Measurements from ENCODE around the gene DLG2. TPM values are rescaled to one million over a fixed set of nuclear protein-coding genes. Genes with fewer than 3 reads are reported as not detected.

Gene DLG2
- total and polyA plus RNA-seq, 2 of the 8 experiments (the other 6 are each of a cell fraction or from before 2014, with no cell fraction given) = 1.7 to 14.3 TPM

GRCh38 chr11:84215672-84216071, 1411.5 kb downstream of the DLG2 start (continued):
- TF ChIP-seq CHD7 (IDR thresholded peaks at IDR 0.05; ENCODE audit: insufficient replicate concordance, low read length) = no peak
- TF ChIP-seq RAD21 (IDR thresholded peaks at IDR 0.05 in 1 of 2, conservative IDR thresholded peaks at IDR 0.05 in 1 of 2; ENCODE audit: low read depth in 2 of 2, low read length in 2 of 2) = no peak
- TF ChIP-seq CHD2 (IDR thresholded peaks at IDR 0.05; ENCODE audit: low read length) = no peak
- no peak for TF ChIP-seq GTF2F1 (IDR thresholded peaks at IDR 0.05; ENCODE audit: borderline replicate concordance, low read depth, low read length)
- TF ChIP-seq PHF8 (conservative IDR thresholded peaks at IDR 0.05; ENCODE audit: low read depth, low read length) = no peak
- TF ChIP-seq USF2 (IDR thresholded peaks at IDR 0.05; ENCODE audit: low read length) = no peak
- no peak for TF ChIP-seq SIX5 (IDR thresholded peaks at IDR 0.05; ENCODE audit: low read depth, low read length)
- no peak for TF ChIP-seq FOSL1 (IDR thresholded peaks at IDR 0.05; ENCODE audit: insufficient read depth, low read depth, low read length)
- no peak for TF ChIP-seq SP1 (IDR thresholded peaks at IDR 0.05; ENCODE audit: low read depth, low read length)
- TF ChIP-seq EGR1 (IDR thresholded peaks at IDR 0.05; ENCODE audit: borderline replicate concordance, low read depth, low read length) = no peak
